Measurements from ENCODE around the gene OLA1. TPM values are rescaled to one million over a fixed set of nuclear protein-coding genes. Genes with fewer than 3 reads are reported as not detected.

Gene OLA1
- total RNA-seq, 3 donors from 2014 or later: 55.3 to 65.8 (median 58.4) TPM

GRCh38 chr2:174172802-174173355 lies 75.5 kb downstream of the OLA1 start:
- intact Hi-C loops (cut with DNase I, micrococcal nuclease): no loop called here
- ATAC-seq (no peak), DNase-seq (no peak)
- TF ChIP-seq, protein P1, sequence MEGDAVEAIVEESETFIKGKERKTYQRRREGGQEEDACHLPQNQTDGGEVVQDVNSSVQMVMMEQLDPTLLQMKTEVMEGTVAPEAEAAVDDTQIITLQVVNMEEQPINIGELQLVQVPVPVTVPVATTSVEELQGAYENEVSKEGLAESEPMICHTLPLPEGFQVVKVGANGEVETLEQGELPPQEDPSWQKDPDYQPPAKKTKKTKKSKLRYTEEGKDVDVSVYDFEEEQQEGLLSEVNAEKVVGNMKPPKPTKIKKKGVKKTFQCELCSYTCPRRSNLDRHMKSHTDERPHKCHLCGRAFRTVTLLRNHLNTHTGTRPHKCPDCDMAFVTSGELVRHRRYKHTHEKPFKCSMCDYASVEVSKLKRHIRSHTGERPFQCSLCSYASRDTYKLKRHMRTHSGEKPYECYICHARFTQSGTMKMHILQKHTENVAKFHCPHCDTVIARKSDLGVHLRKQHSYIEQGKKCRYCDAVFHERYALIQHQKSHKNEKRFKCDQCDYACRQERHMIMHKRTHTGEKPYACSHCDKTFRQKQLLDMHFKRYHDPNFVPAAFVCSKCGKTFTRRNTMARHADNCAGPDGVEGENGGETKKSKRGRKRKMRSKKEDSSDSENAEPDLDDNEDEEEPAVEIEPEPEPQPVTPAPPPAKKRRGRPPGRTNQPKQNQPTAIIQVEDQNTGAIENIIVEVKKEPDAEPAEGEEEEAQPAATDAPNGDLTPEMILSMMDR (IDR thresholded peaks at IDR 0.05): no peak
- no peaks in the 10 kb centered on the region for H3K4me1 ChIP-seq (ENCODE audit: low read depth)
- peaks cover 30% of the 10 kb centered on the region for H3K9me3 ChIP-seq
- no peaks in the 10 kb centered on the region for H3K36me3 ChIP-seq (ENCODE audit: low read depth)
- no peak overlapping the region for H3K4me3 ChIP-seq

DNA sequence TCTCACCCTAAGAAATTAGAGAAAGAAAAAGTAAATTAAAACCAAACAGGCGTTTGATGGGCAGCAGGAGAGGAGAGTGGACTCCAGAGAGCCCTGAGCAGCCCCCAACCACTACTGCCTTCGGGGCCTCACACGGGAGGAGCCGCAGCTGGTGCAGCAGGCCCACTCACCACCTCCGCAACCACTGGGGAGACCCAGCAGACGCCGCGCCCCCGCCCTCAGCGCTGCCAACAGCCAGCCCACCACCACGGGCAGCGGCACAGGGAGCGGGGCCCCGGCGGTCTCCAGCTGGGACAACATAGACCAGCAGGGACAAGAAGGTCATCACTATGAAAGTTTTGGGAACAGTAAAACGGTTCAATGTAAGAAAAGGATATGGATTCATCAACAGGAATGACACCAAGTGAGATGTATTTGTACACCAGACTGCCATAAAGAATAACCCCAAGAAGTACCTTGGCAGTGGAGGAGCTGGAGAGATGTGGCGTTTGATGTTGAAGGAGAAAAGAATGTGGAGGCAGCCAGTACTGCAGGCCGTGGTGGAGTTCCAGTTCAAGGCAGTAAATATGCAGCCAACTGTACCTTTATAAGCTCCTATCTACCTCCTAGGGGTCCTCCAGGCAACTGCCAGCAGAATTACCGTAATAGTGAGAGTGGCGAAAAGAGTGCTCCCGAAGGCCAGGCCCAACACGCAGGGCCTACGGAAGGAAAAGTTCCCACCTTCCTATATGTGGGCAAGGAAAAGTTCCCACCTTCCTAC lies 76.5 kb downstream of the OLA1 start:
- no peak for DNase-seq
- peaks cover 30% of the 10 kb centered on the region for H3K9me3 ChIP-seq
- TF ChIP-seq, protein P1 (IDR thresholded peaks at IDR 0.05): no peak

GRCh38 chr2:174169372-174169771 lies 79.0 kb downstream of the OLA1 start:
- DNase-seq: no peak
- ATAC-seq: no peak
- TF ChIP-seq, protein P1 (IDR thresholded peaks at IDR 0.05): no peak
- H3K4me1 ChIP-seq (ENCODE audit: low read depth): no peaks in the 10 kb centered on the region
- no peak overlapping the region for H3K4me3 ChIP-seq
- no peaks in the 10 kb centered on the region for H3K36me3 ChIP-seq (ENCODE audit: low read depth)
- intact Hi-C loops (cut with DNase I, micrococcal nuclease): no loop called here
- H3K9me3 ChIP-seq: peaks cover 24% of the 10 kb centered on the region

More for the DNA sequence above, 76.5 kb downstream of the OLA1 start:
- no peak for ATAC-seq
- Histone ChIP-seq H3K36me3 (ENCODE audit: low read depth) (no peaks in the 10 kb centered on the region), H3K4me3 (no peak overlapping the region), H3K4me1 (ENCODE audit: low read depth) (no peaks in the 10 kb centered on the region)
- intact Hi-C loops (cut with DNase I, micrococcal nuclease): no loop called here

GRCh38 chr2:174166261-174166660 lies 82.1 kb downstream of the OLA1 start:
- TF ChIP-seq, protein P1 (IDR thresholded peaks at IDR 0.05): no peak
- no peak for DNase-seq
- H3K36me3 ChIP-seq (ENCODE audit: low read depth): no peaks in the 10 kb centered on the region
- no peak for ATAC-seq
- peaks cover 24% of the 10 kb centered on the region for H3K9me3 ChIP-seq
- intact Hi-C loops (cut with DNase I, micrococcal nuclease): no loop called here
- no peak overlapping the region for H3K4me3 ChIP-seq
- no peaks in the 10 kb centered on the region for H3K4me1 ChIP-seq (ENCODE audit: low read depth)

GRCh38 chr2:174161490-174161889 lies 86.8 kb downstream of the OLA1 start:
- no peak for DNase-seq
- no peak for ATAC-seq
- TF ChIP-seq, protein P1 (IDR thresholded peaks at IDR 0.05): no peak
- H3K4me1 ChIP-seq (ENCODE audit: low read depth): no peaks in the 10 kb centered on the region
- H3K4me3 ChIP-seq: no peak overlapping the region
- no peaks in the 10 kb centered on the region for H3K9me3 ChIP-seq
- intact Hi-C loops (cut with DNase I, micrococcal nuclease): no loop called here
- H3K36me3 ChIP-seq (ENCODE audit: low read depth): no peaks in the 10 kb centered on the region
